NB4 (cell line): ENCODE data around the gene ARHGAP26.

ENCODE experiments used
- DNase-seq: peaks from one replicate; pipeline ENCODE4 v3.0.0; 2010; ENCODE audit warnings: low read depth
- H3K4me3 ChIP-seq: one replicate; pipeline ENCODE4 v1.5.1; 2011; ENCODE audit warnings: mild to moderate bottlenecking, low read depth, low read length, moderate library complexity
- MYC ChIP-seq: IDR thresholded peaks from 2 replicates; pipeline ENCODE4 v1.6.1; 2011; ENCODE audit warnings: low read depth, low read length
- POLR2A ChIP-seq: IDR thresholded peaks from 2 replicates; pipeline ENCODE4 v1.6.1; 2011; ENCODE audit warnings: mild to moderate bottlenecking; ENCODE audit not compliant: insufficient read length; ENCODE audit errors: extremely low read depth
- TF ChIP-seq, protein P1 (sequence below): IDR thresholded peaks from 2 replicates; pipeline ENCODE4 v1.6.1; 2011; ENCODE audit warnings: low read depth, low read length
- TF ChIP-seq, protein P2 (sequence below): IDR thresholded peaks from one replicate; pipeline ENCODE4 v1.5.1; 2012; ENCODE audit warnings: low read depth, low read length

The ARHGAP26 gene

DNA sequence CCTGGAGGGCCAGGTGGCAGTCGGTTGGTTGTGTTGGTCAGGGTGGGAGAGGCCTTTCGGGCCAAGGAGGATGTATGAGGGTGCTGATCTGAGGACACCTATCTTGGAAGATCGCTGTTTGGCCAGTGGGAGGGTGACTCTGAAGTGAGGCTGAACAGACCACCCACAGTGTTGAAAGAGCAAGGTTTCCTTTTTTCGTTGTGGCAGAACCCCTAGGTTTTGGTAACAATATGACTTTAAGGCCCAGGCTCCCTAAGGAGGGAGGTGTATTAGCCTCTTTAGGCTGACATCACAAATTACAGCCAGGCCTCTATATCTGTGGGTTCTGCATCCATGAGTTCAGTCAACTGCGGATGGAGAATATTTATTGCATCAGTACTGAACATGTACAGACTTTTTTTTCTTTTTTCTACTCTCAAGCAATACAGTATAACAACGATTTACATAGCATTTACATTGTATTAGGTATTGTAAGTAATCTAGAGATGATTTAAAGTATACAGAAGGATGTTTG lies 86.1 kb downstream of the ARHGAP26 start:
- TF ChIP-seq MYC (no peak), POLR2A (no peak)
- TF ChIP-seq, protein P1, sequence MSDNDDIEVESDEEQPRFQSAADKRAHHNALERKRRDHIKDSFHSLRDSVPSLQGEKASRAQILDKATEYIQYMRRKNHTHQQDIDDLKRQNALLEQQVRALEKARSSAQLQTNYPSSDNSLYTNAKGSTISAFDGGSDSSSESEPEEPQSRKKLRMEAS, result no peak
- TF ChIP-seq, protein P2, sequence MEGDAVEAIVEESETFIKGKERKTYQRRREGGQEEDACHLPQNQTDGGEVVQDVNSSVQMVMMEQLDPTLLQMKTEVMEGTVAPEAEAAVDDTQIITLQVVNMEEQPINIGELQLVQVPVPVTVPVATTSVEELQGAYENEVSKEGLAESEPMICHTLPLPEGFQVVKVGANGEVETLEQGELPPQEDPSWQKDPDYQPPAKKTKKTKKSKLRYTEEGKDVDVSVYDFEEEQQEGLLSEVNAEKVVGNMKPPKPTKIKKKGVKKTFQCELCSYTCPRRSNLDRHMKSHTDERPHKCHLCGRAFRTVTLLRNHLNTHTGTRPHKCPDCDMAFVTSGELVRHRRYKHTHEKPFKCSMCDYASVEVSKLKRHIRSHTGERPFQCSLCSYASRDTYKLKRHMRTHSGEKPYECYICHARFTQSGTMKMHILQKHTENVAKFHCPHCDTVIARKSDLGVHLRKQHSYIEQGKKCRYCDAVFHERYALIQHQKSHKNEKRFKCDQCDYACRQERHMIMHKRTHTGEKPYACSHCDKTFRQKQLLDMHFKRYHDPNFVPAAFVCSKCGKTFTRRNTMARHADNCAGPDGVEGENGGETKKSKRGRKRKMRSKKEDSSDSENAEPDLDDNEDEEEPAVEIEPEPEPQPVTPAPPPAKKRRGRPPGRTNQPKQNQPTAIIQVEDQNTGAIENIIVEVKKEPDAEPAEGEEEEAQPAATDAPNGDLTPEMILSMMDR, result no peak
- DNase-seq, result no peak
- no peak overlapping the region for H3K4me3 ChIP-seq

DNA sequence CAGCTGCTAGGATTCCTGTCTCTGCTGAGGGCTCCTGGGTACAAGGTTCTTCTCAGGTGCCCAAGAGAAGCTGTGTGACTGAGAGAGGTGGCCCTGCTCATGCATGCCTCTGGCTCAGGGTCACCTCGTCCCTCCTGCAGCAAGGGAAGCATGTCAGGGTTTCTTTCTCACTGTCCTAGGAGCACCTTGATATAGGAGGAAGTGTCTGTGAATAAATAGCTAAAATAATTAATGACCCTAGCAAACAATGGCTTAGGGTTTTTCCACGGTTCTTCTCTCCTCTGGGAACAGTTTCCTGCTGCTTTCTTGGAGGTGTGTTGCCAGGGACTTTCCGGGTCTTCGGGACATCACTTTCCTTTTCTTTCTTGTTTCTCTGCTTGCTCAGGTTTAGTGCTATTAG lies 87.2 kb downstream of the ARHGAP26 start:
- no peak for DNase-seq
- no peak overlapping the region for H3K4me3 ChIP-seq
- TF ChIP-seq, protein P1, result no peak
- no peak for TF ChIP-seq MYC
- TF ChIP-seq POLR2A, result no peak
- TF ChIP-seq, protein P2, result no peak

DNA sequence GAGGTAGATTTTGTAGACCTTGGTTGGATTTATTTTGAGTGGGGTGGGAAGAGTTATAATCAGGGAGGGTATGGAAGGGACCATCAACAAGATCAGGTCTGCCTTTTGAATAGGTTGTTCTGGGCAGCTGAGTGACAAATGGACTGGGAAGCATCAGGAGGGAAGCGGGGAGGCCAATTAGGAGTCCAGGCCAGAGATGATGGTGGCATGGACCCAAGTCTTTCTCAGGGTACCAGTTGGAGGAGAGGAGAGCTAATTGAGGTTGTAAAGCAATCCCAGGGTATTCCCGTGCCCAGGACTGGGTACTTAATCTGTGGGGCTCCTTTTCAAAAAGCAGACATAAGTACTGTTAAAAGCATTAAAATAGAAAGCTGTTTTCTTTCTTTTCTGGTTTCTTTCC lies 88.9 kb downstream of the ARHGAP26 start:
- TF ChIP-seq POLR2A (no peak), MYC (no peak)
- TF ChIP-seq, protein P1, result no peak
- TF ChIP-seq, protein P2, result no peak
- DNase-seq, result no peak
- no peak overlapping the region for H3K4me3 ChIP-seq

DNA sequence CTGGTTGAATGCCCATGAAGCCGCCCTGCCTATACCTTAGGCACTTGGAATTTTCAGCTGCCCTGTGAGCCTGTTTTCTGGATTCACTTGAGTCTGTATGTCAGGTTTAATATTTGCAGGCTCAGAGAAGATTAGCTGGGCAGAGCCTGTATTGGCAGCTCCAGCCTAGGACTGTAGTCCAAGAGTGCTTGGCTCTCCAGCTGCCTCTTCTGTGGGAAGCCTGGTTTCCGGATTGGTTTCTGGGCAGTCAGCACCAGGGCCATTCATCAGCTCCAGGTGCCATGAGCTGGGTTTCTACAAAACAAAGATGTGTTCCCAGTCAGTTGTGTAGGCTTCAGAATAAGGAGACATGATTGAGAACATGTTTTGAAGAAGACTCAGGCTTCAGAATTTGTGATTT lies 90.1 kb downstream of the ARHGAP26 start:
- no peak overlapping the region for H3K4me3 ChIP-seq
- TF ChIP-seq POLR2A, result no peak
- TF ChIP-seq, protein P1, result no peak
- TF ChIP-seq, protein P2, result no peak
- no peak for TF ChIP-seq MYC
- DNase-seq, result no peak

DNA sequence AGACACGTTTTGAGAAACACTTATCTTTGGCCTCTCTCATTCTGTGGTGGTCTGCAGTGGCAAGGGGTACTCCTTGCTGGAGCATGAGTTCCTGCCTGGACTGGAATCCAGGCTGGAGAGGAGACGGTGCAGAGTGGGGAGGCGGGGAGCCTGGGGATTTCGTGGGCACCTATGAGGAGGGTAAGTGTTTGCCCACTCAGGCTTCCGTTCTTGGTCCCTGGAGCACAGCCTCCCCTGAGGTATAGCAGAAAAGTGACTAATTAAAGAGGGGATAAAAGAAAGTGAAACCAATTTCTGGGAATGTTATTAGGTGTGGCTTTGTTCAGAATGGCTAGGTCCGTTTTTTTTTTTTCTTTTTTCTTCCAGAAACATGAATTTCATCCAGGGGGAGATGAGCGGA lies 90.8 kb downstream of the ARHGAP26 start:
- no peak overlapping the region for H3K4me3 ChIP-seq
- DNase-seq, result no peak
- TF ChIP-seq, protein P2, result no peak
- TF ChIP-seq, protein P1, result no peak
- no peak for TF ChIP-seq MYC
- no peak for TF ChIP-seq POLR2A

DNA sequence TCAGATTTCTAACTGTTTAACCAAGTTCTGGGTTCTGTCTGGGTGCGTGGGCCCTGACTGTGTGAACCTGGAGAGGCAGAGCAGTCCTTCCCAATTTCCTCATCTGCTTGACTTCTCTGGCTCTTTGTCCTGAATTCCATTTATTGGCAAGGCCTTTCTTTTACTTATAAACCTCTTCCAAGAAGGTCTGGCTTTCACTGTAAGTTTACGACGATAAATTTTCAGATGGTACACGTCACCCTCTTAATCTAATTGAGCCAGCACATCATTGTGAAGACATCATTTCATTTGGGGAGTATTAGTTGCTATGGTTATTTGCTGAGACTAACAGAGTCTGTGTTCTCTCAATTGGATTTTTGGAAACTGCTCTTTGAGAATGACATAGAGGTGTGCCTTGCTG lies 92.4 kb downstream of the ARHGAP26 start:
- DNase-seq, result no peak
- H3K4me3 ChIP-seq, result no peak overlapping the region
- TF ChIP-seq, protein P2, result no peak
- TF ChIP-seq, protein P1, result no peak
